ENCODE data around the gene PP2D1. TPM values are rescaled to one million over a fixed set of nuclear protein-coding genes. Genes with fewer than 3 reads are reported as not detected.
A peak's percentile ranks its signal among the peaks of the same experiment; 100 is the strongest.

Gene PP2D1
- total RNA-seq, 1 donor from 2014 or later = not detected

- Mint-ChIP-seq H3K27me3 (ENCODE audit: low read depth) (no peaks in the 10 kb centered on the region), H3K9me3 (no peaks in the 10 kb centered on the region), H3K36me3 (ENCODE audit: low read depth) (peaks cover 43% of the 10 kb centered on the region), H3K27ac (no peak overlapping the region), H3K4me3 (ENCODE audit: low read depth) (no peak overlapping the region), H3K4me1 (ENCODE audit: low read depth) (peaks cover 28% of the 10 kb centered on the region)
- DNase-seq (ENCODE audit: low spot score) = no peak
- intact Hi-C loops (cut with micrococcal nuclease) = no loop called here
These were observed 61.7 kb downstream of the PP2D1 start for GRCh38 chr3:19950316-19950715.

GRCh38 chr3:19948226-19948591 is 63.9 kb downstream of the PP2D1 start:
- DNase-seq (ENCODE audit: low spot score) = no peak
- H3K27ac Mint-ChIP-seq = peak overlapping the region; percentile 98
- H3K36me3 Mint-ChIP-seq (ENCODE audit: low read depth) = peaks cover 34% of the 10 kb centered on the region
- intact Hi-C loops (cut with micrococcal nuclease) = loop anchor here (5.0 kb wide), 2 partner anchors 801 to 1501 kb away; partner anchors contain the start of gene KCNH8
- peaks cover 2% of the 10 kb centered on the region for H3K27me3 Mint-ChIP-seq (ENCODE audit: low read depth)
- H3K4me1 Mint-ChIP-seq (ENCODE audit: low read depth) = peaks cover 27% of the 10 kb centered on the region
- no peaks in the 10 kb centered on the region for H3K9me3 Mint-ChIP-seq
- peak overlapping the region; percentile 98 for H3K4me3 Mint-ChIP-seq (ENCODE audit: low read depth)

- Mint-ChIP-seq H3K36me3 (ENCODE audit: low read depth) (peaks cover 30% of the 10 kb centered on the region), H3K27ac (peak overlapping the region; percentile 98), H3K4me1 (ENCODE audit: low read depth) (peaks cover 27% of the 10 kb centered on the region), H3K27me3 (ENCODE audit: low read depth) (peaks cover 2% of the 10 kb centered on the region), H3K4me3 (ENCODE audit: low read depth) (peak overlapping the region; percentile 98), H3K9me3 (no peaks in the 10 kb centered on the region)
- intact Hi-C loops (cut with micrococcal nuclease) = loop anchor here (1.0 to 5.0 kb wide), 8 partner anchors 10 to 1500 kb away; partner anchors contain the start of genes KCNH8 and SGO1
- DNase-seq (ENCODE audit: low spot score) = peak; percentile 40
These were observed 64.4 kb downstream of the PP2D1 start for GRCh38 chr3:19947549-19948225.

- Mint-ChIP-seq H3K36me3 (ENCODE audit: low read depth) (peaks cover 26% of the 10 kb centered on the region), H3K27ac (peak within 1 kb of the TSS; percentile 98), H3K9me3 (no peaks in the 10 kb centered on the region), H3K4me1 (ENCODE audit: low read depth) (peaks cover 29% of the 10 kb centered on the region), H3K27me3 (ENCODE audit: low read depth) (peaks cover 2% of the 10 kb centered on the region), H3K4me3 (ENCODE audit: low read depth) (peak within 1 kb of the TSS; percentile 98)
- DNase-seq (ENCODE audit: low spot score) = peak; percentile 97
- intact Hi-C loops (cut with micrococcal nuclease) = loop anchor here (1.0 to 5.0 kb wide), 8 partner anchors 10 to 1500 kb away; partner anchors contain the start of genes KCNH8 and SGO1
These were observed 65.1 kb downstream of the PP2D1 start, which contains the start of gene RAB5A for GRCh38 chr3:19946832-19947548. Gene RAB5A, plus strand, starts transcription at chr3:19947097. Its CDS starts 3,802 bp downstream, at chr3:19950899.

- H3K4me1 Mint-ChIP-seq (ENCODE audit: low read depth) = peaks cover 26% of the 10 kb centered on the region
- H3K4me3 Mint-ChIP-seq (ENCODE audit: low read depth) = peak overlapping the region; percentile 98
- intact Hi-C loops (cut with micrococcal nuclease) = loop anchor here (5.0 kb wide), 2 partner anchors 799 to 1499 kb away; partner anchors contain the start of gene KCNH8
- peaks cover 20% of the 10 kb centered on the region for H3K36me3 Mint-ChIP-seq (ENCODE audit: low read depth)
- DNase-seq (ENCODE audit: low spot score) = no peak
- peak overlapping the region; percentile 98 for H3K27ac Mint-ChIP-seq
- H3K9me3 Mint-ChIP-seq = no peaks in the 10 kb centered on the region
- H3K27me3 Mint-ChIP-seq (ENCODE audit: low read depth) = peaks cover 2% of the 10 kb centered on the region
These were observed 65.9 kb downstream of the PP2D1 start for GRCh38 chr3:19945969-19946831.

- Mint-ChIP-seq H3K27ac (no peak overlapping the region), H3K4me3 (ENCODE audit: low read depth) (peak overlapping the region; percentile 51), H3K27me3 (ENCODE audit: low read depth) (peaks cover 2% of the 10 kb centered on the region), H3K4me1 (ENCODE audit: low read depth) (peaks cover 22% of the 10 kb centered on the region), H3K36me3 (ENCODE audit: low read depth) (peaks cover 17% of the 10 kb centered on the region), H3K9me3 (no peaks in the 10 kb centered on the region)
- no peak for DNase-seq (ENCODE audit: low spot score)
- intact Hi-C loops (cut with micrococcal nuclease) = loop anchor here (5.0 kb wide), 2 partner anchors 798 to 1498 kb away; partner anchors contain the start of gene KCNH8
These were observed 66.5 kb downstream of the PP2D1 start for GRCh38 chr3:19945534-19945933.

- H3K27ac Mint-ChIP-seq = no peak overlapping the region
- H3K4me3 Mint-ChIP-seq (ENCODE audit: low read depth) = no peak overlapping the region
- peaks cover 22% of the 10 kb centered on the region for H3K4me1 Mint-ChIP-seq (ENCODE audit: low read depth)
- DNase-seq (ENCODE audit: low spot score) = no peak
- no peaks in the 10 kb centered on the region for H3K9me3 Mint-ChIP-seq
- intact Hi-C loops (cut with micrococcal nuclease) = no loop called here
- peaks cover 2% of the 10 kb centered on the region for H3K27me3 Mint-ChIP-seq (ENCODE audit: low read depth)
- H3K36me3 Mint-ChIP-seq (ENCODE audit: low read depth) = peaks cover 3% of the 10 kb centered on the region
These were observed 71.4 kb downstream of the PP2D1 start for GRCh38 chr3:19940643-19941042.

- intact Hi-C loops (cut with micrococcal nuclease) = loop anchor here (10.0 kb wide), 3 partner anchors 1193 to 1733 kb away; no protein-coding TSS in a partner anchor
These were observed 73.8 kb downstream of the PP2D1 start for GRCh38 chr3:19938295-19938627.

GRCh38 chr3:19937459-19938294 is 74.4 kb downstream of the PP2D1 start:
- Mint-ChIP-seq H3K4me1 (ENCODE audit: low read depth) (peaks cover 39% of the 10 kb centered on the region), H3K36me3 (ENCODE audit: low read depth) (peaks cover 3% of the 10 kb centered on the region), H3K27ac (peak overlapping the region; percentile 84), H3K9me3 (no peaks in the 10 kb centered on the region), H3K4me3 (ENCODE audit: low read depth) (no peak overlapping the region), H3K27me3 (ENCODE audit: low read depth) (peaks cover 6% of the 10 kb centered on the region)
- intact Hi-C loops (cut with micrococcal nuclease) = loop anchor here (1.0 to 10.0 kb wide), 10 partner anchors 10 to 1733 kb away; partner anchors contain the start of genes KAT2B, RAB5A and SGO1
- DNase-seq (ENCODE audit: low spot score) = no peak

More at GRCh38 chr3:19938295-19938627, 73.8 kb downstream of the PP2D1 start:
- Mint-ChIP-seq H3K27me3 (ENCODE audit: low read depth) (peaks cover 6% of the 10 kb centered on the region), H3K4me1 (ENCODE audit: low read depth) (peaks cover 33% of the 10 kb centered on the region), H3K27ac (peak overlapping the region; percentile 5), H3K36me3 (ENCODE audit: low read depth) (peaks cover 3% of the 10 kb centered on the region), H3K9me3 (no peaks in the 10 kb centered on the region), H3K4me3 (ENCODE audit: low read depth) (no peak overlapping the region)
- no peak for DNase-seq (ENCODE audit: low spot score)
